ENCODE data around the gene HEATR5A.
"Not testable (repeated sequence)": the region's sequence is repeated elsewhere in the genome, so short reads cannot be mapped to it uniquely, and the experiment has no call there.

HEATR5A gene

GRCh38 chr14:31387091-31387490, 33.3 kb downstream of the HEATR5A start:
- no peak for DNase-seq

GRCh38 chr14:31386271-31386670, 34.1 kb downstream of the HEATR5A start:
- DNase-seq = no peak

- no peak for DNase-seq
Observed at GRCh38 chr14:31382221-31382620, 38.1 kb downstream of the HEATR5A start.

GRCh38 chr14:31380106-31380505, 40.2 kb downstream of the HEATR5A start:
- DNase-seq = no peak

- not testable (repeated sequence) for DNase-seq
Observed at GRCh38 chr14:31379125-31379947, 41.0 kb downstream of the HEATR5A start.

- DNase-seq = no peak
Observed at GRCh38 chr14:31377433-31377832, 42.9 kb downstream of the HEATR5A start.

GRCh38 chr14:31371646-31372045, 48.7 kb downstream of the HEATR5A start:
- no peak for DNase-seq

GRCh38 chr14:31363331-31364073, 56.8 kb downstream of the HEATR5A start:
- DNase-seq = no peak

- DNase-seq = no peak
Observed at GRCh38 chr14:31362746-31363145, 57.6 kb downstream of the HEATR5A start.

GRCh38 chr14:31361761-31362160, 58.6 kb downstream of the HEATR5A start:
- not testable (repeated sequence) for DNase-seq

- no peak for DNase-seq
Observed at GRCh38 chr14:31360919-31361662, 59.3 kb downstream of the HEATR5A start.

- DNase-seq = no peak
Observed at GRCh38 chr14:31357279-31357678, 63.1 kb downstream of the HEATR5A start.

- DNase-seq = no peak
Observed at GRCh38 chr14:31346097-31346496, 74.3 kb downstream of the HEATR5A start.

- DNase-seq = no peak
Observed at GRCh38 chr14:31341280-31341679, 79.1 kb downstream of the HEATR5A start.

- DNase-seq = no peak
Observed at GRCh38 chr14:31340297-31341063, 79.9 kb downstream of the HEATR5A start.

- no peak for DNase-seq
Observed at GRCh38 chr14:31339743-31340142, 80.6 kb downstream of the HEATR5A start.

GRCh38 chr14:31337331-31337730, 83.0 kb downstream of the HEATR5A start:
- DNase-seq = no peak

GRCh38 chr14:31336646-31337045, 83.7 kb downstream of the HEATR5A start:
- no peak for DNase-seq

GRCh38 chr14:31331395-31331794, 89.0 kb downstream of the HEATR5A start:
- not testable (repeated sequence) for DNase-seq

GRCh38 chr14:31329876-31330521, 90.4 kb downstream of the HEATR5A start:
- not testable (repeated sequence) for DNase-seq

- DNase-seq = peak; percentile 17
Observed at GRCh38 chr14:31326111-31326510, 94.2 kb downstream of the HEATR5A start.

GRCh38 chr14:31323419-31323818, 96.9 kb downstream of the HEATR5A start:
- no peak for DNase-seq

All from CD4-positive, alpha-beta T cell treated with Interleukin-4 for 4 hours (primary cell).